GM21576 (cell line): Measurements from ENCODE around the gene NGEF.
"Not testable (repeated sequence)": the region's sequence is repeated elsewhere in the genome, so short reads cannot be mapped to it uniquely, and the experiment has no call there.

ENCODE experiments used
- ATAC-seq: cut with Tn5 transposase; IDR thresholded peaks from one replicate; pipeline ENCODE4 v1.9.1; 2021; ENCODE audit warnings: mild to moderate bottlenecking, moderate library complexity; ENCODE audit not compliant: unreplicated experiment

The NGEF gene

GRCh38 chr2:233013027-233013461 lies at the start of gene NGEF:
Gene NGEF, minus strand, starts transcription at chr2:233013256. Its CDS starts 38,366 bp downstream, at chr2:232974890.
- ATAC-seq = no peak

GRCh38 chr2:233062451-233062850 lies 49.4 kb upstream of the NGEF start:
- no peak for ATAC-seq

DNA sequence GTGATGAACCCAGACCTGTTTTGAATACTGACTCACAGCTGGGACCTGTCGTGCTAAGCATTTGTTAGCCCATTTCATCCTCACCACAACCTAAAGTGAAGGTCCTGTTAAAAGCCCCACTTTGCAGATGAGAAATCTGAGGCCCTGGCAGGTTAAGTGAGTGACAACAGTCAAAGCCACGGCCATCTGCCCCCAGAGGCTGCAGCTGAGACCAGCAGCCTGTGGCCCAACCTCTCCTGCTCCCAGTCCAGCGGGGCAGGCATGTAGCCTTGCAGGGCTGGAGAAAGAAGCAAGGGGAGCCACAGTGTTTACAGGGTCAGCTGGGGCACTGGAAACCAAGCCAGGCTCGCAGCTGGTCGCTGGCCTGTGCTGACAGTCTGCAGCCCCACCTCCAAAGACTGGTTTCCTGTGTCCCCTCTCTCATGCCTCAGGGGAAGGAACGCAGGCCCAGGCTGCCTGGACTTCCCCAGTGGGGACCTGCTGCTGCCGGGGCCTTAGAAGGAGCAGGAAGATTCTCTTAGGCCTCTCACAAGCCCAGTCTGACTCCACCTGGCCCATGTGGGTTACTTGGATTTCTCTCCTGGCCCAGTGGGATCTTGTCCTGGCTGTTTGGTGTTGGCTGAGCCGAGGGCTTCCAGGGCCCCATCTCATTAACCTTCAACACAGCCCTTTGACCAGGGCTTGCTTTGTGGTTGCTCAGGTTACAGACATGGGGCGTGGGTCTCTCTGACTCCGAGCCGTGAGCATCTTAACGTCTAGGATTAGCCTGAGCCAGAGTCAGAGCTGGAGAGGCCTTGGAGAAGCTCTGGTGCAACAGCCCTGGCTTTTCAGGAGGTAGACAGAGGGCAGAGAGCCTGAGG lies 48.8 kb upstream of the NGEF start:
- no peak for ATAC-seq

DNA sequence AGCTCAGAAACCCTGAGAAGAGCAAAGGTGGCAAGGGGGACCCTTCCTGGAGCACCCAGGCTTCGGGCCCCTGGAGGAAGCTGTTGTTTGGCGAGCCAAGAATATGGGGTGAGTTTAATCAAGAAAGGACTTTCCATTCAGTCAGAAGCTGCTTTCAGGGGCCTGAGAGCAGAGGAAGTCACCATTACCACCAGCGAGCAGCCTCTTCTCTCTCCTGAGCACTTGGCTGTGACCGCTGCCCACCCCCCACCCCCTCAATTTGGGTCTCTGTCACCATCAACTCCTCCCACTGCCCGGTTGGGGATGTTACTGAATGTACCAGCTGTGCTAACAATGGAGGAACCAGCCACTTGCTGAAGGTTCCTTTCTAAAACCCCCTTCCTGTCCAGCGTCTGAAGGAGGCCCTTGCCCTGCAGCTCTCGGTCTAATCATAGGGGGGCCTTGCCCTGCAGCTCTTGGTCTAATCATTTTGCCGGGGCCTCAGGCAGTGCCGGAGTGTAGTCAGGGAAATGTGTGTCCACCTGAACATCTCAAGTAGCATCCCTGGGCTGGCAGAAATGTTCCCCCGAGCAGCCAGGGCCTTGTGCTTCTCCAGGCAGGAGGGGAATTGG lies 48.0 kb upstream of the NGEF start:
- no peak for ATAC-seq

DNA sequence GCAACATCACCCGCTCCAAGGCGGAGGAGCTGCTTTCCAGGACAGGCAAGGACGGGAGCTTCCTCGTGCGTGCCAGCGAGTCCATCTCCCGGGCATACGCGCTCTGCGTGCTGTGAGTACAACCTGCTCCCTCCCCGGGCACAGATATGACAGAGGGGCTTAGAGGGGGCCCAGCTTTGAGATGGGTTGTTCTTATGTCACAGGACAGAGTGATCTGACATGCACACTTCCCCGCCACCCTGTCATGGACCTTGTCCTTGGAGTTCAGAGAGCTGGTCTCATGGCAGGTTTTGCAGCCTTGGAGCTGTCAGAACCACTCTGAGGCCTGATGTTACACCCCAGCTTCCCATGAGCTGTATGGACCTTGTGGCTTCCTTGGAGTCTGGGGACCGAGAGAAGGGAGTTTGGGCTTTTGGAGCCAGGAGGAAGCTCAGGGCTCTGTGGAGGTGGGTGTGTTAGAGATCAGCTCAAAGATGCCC lies 47.5 kb upstream of the NGEF start:
- no peak for ATAC-seq

- peak; percentile 39 for ATAC-seq
Observed at GRCh38 chr2:233059797-233060500, 46.9 kb upstream of the NGEF start, which contains the start of gene INPP5D. Gene INPP5D, plus strand, starts transcription at chr2:233060342. Its CDS starts 137 bp downstream, at chr2:233060479.

DNA sequence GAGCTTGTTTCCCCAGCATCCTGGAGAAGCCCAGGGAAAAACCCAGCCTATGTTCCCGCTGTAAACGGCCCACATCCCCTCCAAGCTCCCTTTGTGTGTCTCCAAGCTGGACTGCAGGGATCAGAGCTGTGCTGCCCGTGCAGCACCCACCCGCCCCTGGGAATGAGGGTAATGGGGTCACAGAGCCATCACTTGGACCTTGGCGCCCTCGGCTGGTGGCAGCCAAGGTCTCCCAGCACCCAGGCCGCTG lies 46.4 kb upstream of the NGEF start:
- ATAC-seq = no peak

- ATAC-seq = no peak
Observed at GRCh38 chr2:233058717-233059546, 45.9 kb upstream of the NGEF start.

GRCh38 chr2:233056961-233057605 lies 44.0 kb upstream of the NGEF start:
- ATAC-seq = no peak

GRCh38 chr2:233055362-233055761 lies 42.3 kb upstream of the NGEF start:
- ATAC-seq = no peak

- ATAC-seq = no peak
Observed at GRCh38 chr2:233053928-233054784, 41.1 kb upstream of the NGEF start.

DNA sequence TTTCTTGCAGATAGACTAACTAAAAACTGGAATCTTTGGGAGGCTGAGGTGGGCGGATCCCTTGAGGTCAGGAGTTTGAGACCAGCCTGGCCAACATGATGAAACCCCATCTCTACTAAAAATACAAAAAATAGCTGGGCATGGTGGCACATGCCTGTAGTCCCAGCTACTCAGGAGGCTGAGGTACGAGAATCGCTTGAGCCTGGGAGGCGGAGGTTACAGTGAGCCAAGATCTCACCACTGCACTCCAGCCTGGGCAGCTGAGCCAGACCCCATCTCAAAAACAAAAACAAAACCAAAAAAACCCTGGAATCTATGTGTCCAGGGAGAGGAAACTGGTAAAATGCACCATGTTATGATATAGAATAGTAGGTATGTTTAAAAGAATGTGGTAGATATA lies 39.5 kb upstream of the NGEF start:
- not testable (repeated sequence) for ATAC-seq

DNA sequence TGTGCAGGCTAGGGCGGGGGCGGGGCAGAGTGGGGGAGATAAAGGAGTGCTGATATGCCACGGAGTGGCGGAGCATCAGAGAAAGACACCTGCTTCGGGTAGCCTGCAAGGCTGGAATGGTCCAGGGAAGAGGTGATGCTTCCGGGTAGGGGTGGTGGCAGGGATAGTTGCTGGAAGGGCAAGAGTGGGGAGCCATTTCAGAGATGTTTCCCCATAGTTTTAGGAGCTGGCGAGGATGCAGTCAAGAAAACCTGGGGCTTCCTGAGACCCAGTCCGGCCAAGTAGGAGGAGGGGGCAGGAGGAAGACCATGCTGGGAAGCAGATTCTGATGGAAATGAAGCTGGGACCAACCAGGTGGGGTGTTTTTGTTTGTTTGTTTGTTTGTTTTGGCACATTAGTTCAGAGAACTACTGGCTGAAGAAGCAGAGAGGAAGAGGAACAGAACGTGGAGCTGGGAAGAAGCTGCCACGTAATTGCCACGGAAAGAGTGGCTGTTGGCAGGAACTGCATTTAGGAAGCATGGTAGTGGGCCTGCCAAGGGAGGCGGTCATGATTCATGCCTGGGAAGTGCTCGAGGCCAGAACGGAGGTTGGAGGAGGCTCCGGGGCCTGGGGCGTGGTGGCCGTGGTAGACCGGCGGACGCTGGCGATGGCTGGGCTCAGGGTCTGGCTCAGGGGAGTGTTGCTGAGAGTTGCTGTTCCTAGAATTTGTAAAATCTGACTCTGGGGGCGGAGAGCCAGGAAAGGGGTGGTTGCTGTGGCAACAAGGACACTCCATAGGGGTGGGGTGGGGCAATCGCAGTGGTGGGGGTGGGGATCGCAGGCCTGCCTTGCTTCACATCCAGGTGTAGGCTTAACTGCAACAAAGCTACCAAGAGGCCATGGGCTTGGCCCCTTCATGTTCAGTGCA lies 38.4 kb upstream of the NGEF start:
- ATAC-seq = no peak

DNA sequence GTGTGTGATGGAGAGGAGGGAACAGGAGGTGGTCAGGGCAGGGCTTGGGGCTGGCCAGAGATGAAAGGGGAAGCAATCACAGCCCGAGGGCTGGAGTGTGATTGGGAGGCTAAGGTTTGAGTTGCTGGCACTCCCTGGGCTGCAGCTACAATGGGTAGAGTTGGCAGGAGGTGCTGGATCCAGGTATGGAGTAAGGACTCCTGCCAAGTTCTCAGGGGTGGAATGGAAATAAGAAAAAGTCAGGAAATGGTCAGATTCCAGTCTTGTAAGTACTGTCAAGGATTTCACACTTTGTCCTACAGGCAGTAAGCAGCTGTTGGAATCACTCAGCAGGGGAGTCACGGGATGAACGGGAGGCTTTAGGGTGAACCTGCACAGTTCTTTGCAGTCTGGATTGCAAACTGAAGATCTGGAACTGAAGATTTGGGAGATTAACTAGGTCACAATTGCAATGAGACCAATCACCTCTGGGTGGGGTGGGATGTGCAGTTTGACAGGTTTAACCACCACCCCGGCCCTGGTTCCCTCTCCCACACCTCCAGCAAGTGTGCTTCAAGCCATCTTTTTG lies 36.2 kb upstream of the NGEF start:
- no peak for ATAC-seq

GRCh38 chr2:233048569-233049193 lies 35.6 kb upstream of the NGEF start:
- ATAC-seq = no peak

DNA sequence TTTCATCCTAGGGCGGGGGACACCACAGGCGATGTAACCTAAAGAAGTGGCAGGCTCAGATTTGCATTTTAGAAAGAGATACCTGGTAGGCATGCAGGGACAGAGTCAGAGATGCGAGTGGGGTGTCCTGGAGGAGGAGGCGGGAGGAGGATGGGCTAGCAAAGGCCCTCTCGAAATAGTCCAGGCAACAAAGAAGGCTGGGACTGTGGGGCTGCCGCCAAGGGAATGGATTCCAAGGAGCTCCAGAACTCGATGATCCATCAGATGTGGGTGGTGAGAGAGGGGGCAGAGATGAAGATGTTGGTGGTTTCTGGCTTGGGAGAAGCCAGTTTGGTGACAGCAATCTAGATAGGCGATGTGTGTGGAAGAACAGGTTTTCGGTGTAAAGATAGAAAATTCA lies 34.6 kb upstream of the NGEF start:
- ATAC-seq = no peak

GRCh38 chr2:233047206-233047605 lies 34.1 kb upstream of the NGEF start:
- no peak for ATAC-seq
